Measurements from ENCODE around the gene JAG2.

DNA sequence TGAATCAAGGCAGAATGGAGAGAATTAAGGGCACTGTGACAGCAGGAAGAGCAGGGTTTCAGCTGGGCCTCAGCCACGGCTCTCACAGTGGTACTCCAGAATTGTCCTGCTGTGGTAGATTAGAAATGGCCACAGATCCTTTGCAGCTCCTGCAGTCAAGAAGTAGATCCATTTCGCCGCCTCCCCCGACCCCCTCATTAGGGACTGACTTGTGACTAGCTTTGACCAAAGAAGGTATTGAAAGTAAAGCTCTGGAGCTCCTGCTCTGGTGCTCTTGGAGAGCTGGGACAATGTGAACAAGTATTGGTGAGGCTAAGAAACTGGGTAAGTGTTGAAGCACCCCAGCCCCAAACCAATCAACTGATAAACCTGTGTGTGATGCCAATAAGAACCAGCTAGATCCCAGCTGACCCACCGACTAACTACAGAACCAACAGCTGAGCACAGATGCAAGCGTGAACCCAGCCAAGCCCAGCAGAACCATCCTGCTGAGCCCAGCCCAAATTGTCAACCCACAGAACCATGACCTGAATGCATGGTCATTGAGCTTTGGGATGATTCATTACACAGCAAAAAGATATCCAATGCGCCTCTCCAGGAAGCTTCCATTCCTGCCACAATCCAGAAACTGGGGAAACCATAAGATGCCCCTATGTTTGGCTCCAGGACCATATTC is 50.7 kb downstream of the JAG2 start:
- TF ChIP-seq, protein P1, sequence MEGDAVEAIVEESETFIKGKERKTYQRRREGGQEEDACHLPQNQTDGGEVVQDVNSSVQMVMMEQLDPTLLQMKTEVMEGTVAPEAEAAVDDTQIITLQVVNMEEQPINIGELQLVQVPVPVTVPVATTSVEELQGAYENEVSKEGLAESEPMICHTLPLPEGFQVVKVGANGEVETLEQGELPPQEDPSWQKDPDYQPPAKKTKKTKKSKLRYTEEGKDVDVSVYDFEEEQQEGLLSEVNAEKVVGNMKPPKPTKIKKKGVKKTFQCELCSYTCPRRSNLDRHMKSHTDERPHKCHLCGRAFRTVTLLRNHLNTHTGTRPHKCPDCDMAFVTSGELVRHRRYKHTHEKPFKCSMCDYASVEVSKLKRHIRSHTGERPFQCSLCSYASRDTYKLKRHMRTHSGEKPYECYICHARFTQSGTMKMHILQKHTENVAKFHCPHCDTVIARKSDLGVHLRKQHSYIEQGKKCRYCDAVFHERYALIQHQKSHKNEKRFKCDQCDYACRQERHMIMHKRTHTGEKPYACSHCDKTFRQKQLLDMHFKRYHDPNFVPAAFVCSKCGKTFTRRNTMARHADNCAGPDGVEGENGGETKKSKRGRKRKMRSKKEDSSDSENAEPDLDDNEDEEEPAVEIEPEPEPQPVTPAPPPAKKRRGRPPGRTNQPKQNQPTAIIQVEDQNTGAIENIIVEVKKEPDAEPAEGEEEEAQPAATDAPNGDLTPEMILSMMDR (IDR thresholded peaks at IDR 0.05; ENCODE audit: borderline replicate concordance, extremely low read depth, low read length, poor library complexity, severe bottlenecking), result no peak
- TF ChIP-seq EZH2 (IDR thresholded peaks at IDR 0.05; ENCODE audit: borderline replicate concordance, low read depth, low read length, severe bottlenecking), result no peak

Data from DND-41 (cell line).